SIG-M5 treated with dmso at 0.1 percent for 504 hours (cell line): ENCODE measurements around the gene TYW3.

Source experiments
- DNase-seq: peaks from one replicate; lab custom pipeline; 2025; ENCODE audit not compliant: unreplicated experiment; lab: John Stamatoyannopoulos, UW

Gene TYW3

DNA sequence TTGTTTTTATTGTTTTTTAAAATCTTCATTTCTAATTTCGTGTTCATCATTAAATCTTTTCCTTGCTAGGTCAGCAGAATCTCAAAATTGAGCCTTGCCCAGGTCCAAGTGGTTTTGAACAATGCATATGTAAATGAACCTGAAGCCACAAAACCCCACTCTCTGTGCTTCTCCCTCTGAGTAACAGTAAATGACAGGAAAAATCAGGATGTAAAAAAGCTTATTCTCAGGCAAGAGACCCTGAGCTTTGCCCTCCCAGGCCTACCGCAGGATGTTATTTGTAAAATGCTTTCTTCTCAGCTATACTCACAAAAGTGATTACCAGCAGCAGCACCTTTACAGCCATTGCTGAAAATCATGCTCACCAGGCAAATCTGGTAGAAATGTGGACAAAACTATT is 47.6 kb downstream of the TYW3 start:
- DNase-seq, result no peak

DNA sequence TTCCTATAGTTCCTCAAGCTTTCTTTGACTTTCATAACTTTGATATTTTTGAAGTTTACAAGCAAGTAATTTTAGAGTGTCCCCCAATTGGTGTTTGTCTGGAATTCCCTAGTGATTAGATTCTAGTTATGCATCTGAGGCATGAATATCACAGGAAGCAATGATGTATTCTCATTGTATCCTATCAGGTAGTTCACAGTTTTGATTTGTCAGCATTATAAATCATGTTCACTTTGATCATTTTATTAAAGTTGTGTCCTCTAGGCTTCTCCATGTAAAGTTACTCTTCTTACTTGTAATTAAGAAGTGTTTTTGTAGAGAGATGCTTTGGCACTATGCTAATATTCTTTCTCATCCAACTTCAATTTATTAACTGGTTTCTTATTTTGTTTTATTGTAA is 53.0 kb downstream of the TYW3 start:
- no peak for DNase-seq

DNA sequence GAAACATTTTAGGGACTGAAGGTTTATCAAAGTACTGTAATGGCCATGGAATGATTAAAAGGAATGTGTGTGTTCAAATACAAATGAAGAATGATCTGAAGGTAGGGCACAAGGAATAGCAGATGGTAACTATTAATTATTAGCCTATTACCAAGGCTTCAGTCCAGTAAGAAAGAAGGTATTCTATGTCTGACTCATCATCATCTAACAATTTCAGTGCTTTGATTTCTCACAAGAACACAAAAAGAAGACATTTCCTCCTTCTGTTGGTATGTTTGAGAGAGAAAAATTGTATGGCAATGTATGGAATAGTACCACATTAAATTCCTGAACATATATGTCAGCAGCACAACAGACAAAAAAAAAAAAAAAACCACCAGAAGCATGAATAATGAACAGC is 57.5 kb downstream of the TYW3 start:
- DNase-seq, result no peak

DNA sequence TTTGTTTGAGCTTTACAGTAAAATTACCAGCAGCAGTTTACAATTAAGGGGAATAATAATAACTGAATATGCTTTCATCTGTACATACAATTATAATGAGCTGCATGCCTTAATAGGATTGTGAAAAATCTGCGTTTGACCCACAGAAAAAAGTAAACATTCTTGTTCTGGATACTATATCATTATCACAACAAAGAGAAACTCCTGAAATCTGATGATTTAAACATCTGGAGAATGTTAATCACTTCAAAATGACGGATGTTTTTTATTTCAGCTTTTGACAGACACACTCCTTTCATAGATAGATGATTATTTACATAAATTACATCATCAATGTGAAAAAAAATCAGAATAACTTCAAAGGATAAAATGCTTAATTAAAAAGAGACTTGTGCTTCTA is 58.5 kb downstream of the TYW3 start:
- DNase-seq, result no peak

DNA sequence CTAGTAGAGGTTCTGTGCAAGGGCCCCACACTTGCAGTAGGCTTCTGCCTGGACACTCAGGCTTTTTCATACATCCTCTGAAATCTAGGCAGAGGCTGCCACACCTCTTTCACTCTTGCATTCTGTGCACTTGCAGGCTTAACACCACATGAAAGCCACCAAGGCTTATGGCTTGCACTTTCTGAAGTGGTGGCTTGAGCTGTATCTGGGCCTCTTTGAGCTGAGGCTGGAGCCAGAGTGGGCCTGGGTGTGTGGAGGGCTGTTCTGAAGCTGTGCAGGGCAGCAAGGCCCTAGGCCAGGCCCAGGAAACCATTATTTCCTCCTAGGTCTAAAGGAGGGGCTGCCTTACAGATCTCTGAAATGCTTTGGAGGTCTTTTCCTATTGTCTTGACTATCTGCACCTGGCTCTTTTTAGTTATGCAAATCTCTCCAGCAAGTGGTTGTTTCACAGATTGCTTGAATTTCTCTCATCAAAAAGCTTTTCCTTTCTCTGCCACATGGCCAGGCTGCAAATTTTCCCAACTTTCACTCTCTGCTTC is 66.2 kb downstream of the TYW3 start:
- no peak for DNase-seq

DNA sequence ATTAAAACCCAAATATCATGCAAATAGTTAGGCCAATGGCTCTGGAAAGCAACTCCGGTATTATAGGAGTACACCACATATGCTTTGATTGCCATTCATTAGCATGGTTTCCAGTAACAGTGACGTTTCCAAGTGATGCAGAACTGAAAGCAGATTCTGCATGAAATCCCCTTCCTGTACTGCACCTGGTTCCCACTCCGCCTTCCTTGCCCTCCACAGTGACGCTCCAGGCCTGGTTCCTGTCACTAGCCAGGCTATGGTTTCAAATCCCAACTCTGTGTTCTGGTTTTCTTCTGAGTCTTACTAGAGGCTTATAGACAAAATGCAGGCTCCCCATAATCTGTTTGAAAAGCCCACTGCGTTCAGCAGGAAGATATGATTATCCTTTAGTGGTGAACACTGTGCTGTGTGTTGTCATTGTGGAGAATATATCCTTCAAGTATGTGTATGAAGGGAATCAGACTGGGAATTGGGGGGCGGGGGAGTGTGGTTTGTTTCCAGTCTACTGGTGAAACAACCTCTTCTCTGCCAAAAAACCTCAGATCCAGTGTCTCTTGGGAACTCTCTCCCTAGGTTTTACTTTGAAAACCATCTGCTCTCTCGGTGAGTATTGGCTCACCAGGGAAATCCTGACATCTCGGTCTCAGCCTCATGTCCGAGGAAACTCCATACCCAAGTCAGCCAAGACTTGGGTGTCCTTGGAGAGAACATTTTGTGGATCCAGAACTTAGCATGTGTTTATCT is 78.7 kb downstream of the TYW3 start:
- DNase-seq, result no peak

DNA sequence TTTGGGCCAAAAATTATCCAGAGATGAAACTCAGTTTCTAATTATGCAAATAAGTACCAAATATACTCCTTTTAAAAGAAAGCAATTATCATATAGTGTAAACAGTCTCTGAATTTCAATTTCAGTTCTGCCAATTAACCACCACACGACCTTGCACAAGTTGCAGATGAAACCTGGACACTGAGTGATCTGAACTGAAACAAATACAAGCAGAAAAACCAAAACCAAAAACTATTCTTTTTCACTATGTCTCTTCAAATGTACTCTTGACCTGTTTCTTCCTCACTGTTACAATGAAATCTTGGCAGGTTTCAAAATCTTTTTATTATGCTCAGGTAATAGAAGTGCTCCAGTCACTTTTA is 79.2 kb downstream of the TYW3 start:
- DNase-seq, result no peak
